Measurements from ENCODE around the gene PPARD. TPM values are rescaled to one million over a fixed set of nuclear protein-coding genes. Genes with fewer than 3 reads are reported as not detected.
"Not testable (repeated sequence)": the region's sequence is repeated elsewhere in the genome, so short reads cannot be mapped to it uniquely, and the experiment has no call there.

Gene PPARD
- total RNA-seq, 3 donors from 2014 or later: 15.4 to 17.4 (median 16.9) TPM

GRCh38 chr6:35372633-35373032, 30.3 kb downstream of the PPARD start:
- H3K4me1 Mint-ChIP-seq (ENCODE audit: low read depth): peaks cover 55% of the 10 kb centered on the region
- DNase-seq (no peak), ATAC-seq (no peak)
- H3K4me3 Mint-ChIP-seq: no peak overlapping the region
- no peaks in the 10 kb centered on the region for H3K27me3 Mint-ChIP-seq (ENCODE audit: low read depth)
- peaks cover 4% of the 10 kb centered on the region for H3K36me3 Mint-ChIP-seq (ENCODE audit: insufficient read depth)
- H3K9me3 Mint-ChIP-seq: no peaks in the 10 kb centered on the region

GRCh38 chr6:35376281-35376680, 33.9 kb downstream of the PPARD start:
- H3K27me3 Mint-ChIP-seq (ENCODE audit: low read depth): no peaks in the 10 kb centered on the region
- peaks cover 29% of the 10 kb centered on the region for H3K4me1 Mint-ChIP-seq (ENCODE audit: low read depth)
- ATAC-seq (no peak), DNase-seq (no peak)
- H3K36me3 Mint-ChIP-seq (ENCODE audit: insufficient read depth): peaks cover 9% of the 10 kb centered on the region
- no peak overlapping the region for H3K4me3 Mint-ChIP-seq
- no peaks in the 10 kb centered on the region for H3K9me3 Mint-ChIP-seq

GRCh38 chr6:35377002-35377401, 34.6 kb downstream of the PPARD start:
- Mint-ChIP-seq H3K27me3 (ENCODE audit: low read depth) (no peaks in the 10 kb centered on the region), H3K4me1 (ENCODE audit: low read depth) (peaks cover 25% of the 10 kb centered on the region), H3K36me3 (ENCODE audit: insufficient read depth) (peaks cover 13% of the 10 kb centered on the region), H3K9me3 (no peaks in the 10 kb centered on the region), H3K4me3 (no peak overlapping the region)
- no peak for DNase-seq
- no peak for ATAC-seq

GRCh38 chr6:35378261-35378660, 35.9 kb downstream of the PPARD start:
- ATAC-seq (no peak), DNase-seq (no peak)
- H3K36me3 Mint-ChIP-seq (ENCODE audit: insufficient read depth): peaks cover 19% of the 10 kb centered on the region
- H3K4me3 Mint-ChIP-seq: no peak overlapping the region
- H3K4me1 Mint-ChIP-seq (ENCODE audit: low read depth): peaks cover 23% of the 10 kb centered on the region
- H3K27me3 Mint-ChIP-seq (ENCODE audit: low read depth): no peaks in the 10 kb centered on the region
- H3K9me3 Mint-ChIP-seq: no peaks in the 10 kb centered on the region

GRCh38 chr6:35381132-35381531, 38.8 kb downstream of the PPARD start:
- H3K27me3 Mint-ChIP-seq (ENCODE audit: low read depth): no peaks in the 10 kb centered on the region
- no peak for ATAC-seq

GRCh38 chr6:35382015-35382414, 39.7 kb downstream of the PPARD start:
- H3K36me3 Mint-ChIP-seq (ENCODE audit: insufficient read depth): peaks cover 21% of the 10 kb centered on the region
- no peaks in the 10 kb centered on the region for H3K27me3 Mint-ChIP-seq (ENCODE audit: low read depth)
- H3K4me1 Mint-ChIP-seq (ENCODE audit: low read depth): peaks cover 15% of the 10 kb centered on the region
- H3K9me3 Mint-ChIP-seq: no peaks in the 10 kb centered on the region
- no peak for DNase-seq
- ATAC-seq: no peak
- H3K4me3 Mint-ChIP-seq: no peak overlapping the region

More at GRCh38 chr6:35381132-35381531, 38.8 kb downstream of the PPARD start:
- H3K4me3 Mint-ChIP-seq: no peak overlapping the region
- peaks cover 21% of the 10 kb centered on the region for H3K4me1 Mint-ChIP-seq (ENCODE audit: low read depth)
- peaks cover 18% of the 10 kb centered on the region for H3K36me3 Mint-ChIP-seq (ENCODE audit: insufficient read depth)
- H3K9me3 Mint-ChIP-seq: no peaks in the 10 kb centered on the region
- DNase-seq: no peak

- DNase-seq (no peak), ATAC-seq (no peak)
- Mint-ChIP-seq H3K4me1 (ENCODE audit: low read depth) (peaks cover 17% of the 10 kb centered on the region), H3K36me3 (ENCODE audit: insufficient read depth) (peaks cover 15% of the 10 kb centered on the region), H3K27me3 (ENCODE audit: low read depth) (no peaks in the 10 kb centered on the region), H3K9me3 (no peaks in the 10 kb centered on the region), H3K4me3 (no peak overlapping the region)
Measured at GRCh38 chr6:35385457-35386202, 43.3 kb downstream of the PPARD start.

- no peaks in the 10 kb centered on the region for H3K9me3 Mint-ChIP-seq
- H3K27me3 Mint-ChIP-seq (ENCODE audit: low read depth): no peaks in the 10 kb centered on the region
- ATAC-seq: no peak
- no peak for DNase-seq
- no peak overlapping the region for H3K4me3 Mint-ChIP-seq
- H3K4me1 Mint-ChIP-seq (ENCODE audit: low read depth): peaks cover 23% of the 10 kb centered on the region
- peaks cover 10% of the 10 kb centered on the region for H3K36me3 Mint-ChIP-seq (ENCODE audit: insufficient read depth)
Measured at GRCh38 chr6:35386989-35387388, 44.6 kb downstream of the PPARD start.

- peaks cover 31% of the 10 kb centered on the region for H3K4me1 Mint-ChIP-seq (ENCODE audit: low read depth)
- no peak overlapping the region for H3K4me3 Mint-ChIP-seq
- no peak for DNase-seq
- H3K27me3 Mint-ChIP-seq (ENCODE audit: low read depth): no peaks in the 10 kb centered on the region
- ATAC-seq: no peak
- peaks cover 6% of the 10 kb centered on the region for H3K36me3 Mint-ChIP-seq (ENCODE audit: insufficient read depth)
- no peaks in the 10 kb centered on the region for H3K9me3 Mint-ChIP-seq
Measured at GRCh38 chr6:35388030-35388429, 45.7 kb downstream of the PPARD start.

- Mint-ChIP-seq H3K9me3 (no peaks in the 10 kb centered on the region), H3K27me3 (ENCODE audit: low read depth) (no peaks in the 10 kb centered on the region), H3K36me3 (ENCODE audit: insufficient read depth) (peaks cover 4% of the 10 kb centered on the region), H3K4me3 (no peak overlapping the region), H3K4me1 (ENCODE audit: low read depth) (peaks cover 39% of the 10 kb centered on the region)
- no peak for ATAC-seq
- no peak for DNase-seq
Measured at GRCh38 chr6:35388772-35389352, 46.5 kb downstream of the PPARD start.

GRCh38 chr6:35389386-35389785, 47.0 kb downstream of the PPARD start:
- not testable (repeated sequence) for DNase-seq; H3K4me3 Mint-ChIP-seq; H3K36me3 Mint-ChIP-seq (ENCODE audit: insufficient read depth); H3K27me3 Mint-ChIP-seq (ENCODE audit: low read depth); H3K9me3 Mint-ChIP-seq; ATAC-seq
- H3K4me1 Mint-ChIP-seq (ENCODE audit: low read depth): peaks cover 44% of the 10 kb centered on the region

GRCh38 chr6:35391240-35391968, 49.0 kb downstream of the PPARD start:
- Mint-ChIP-seq H3K27me3 (ENCODE audit: low read depth) (no peaks in the 10 kb centered on the region), H3K36me3 (ENCODE audit: insufficient read depth) (peaks cover 1% of the 10 kb centered on the region), H3K4me1 (ENCODE audit: low read depth) (peaks cover 51% of the 10 kb centered on the region), H3K4me3 (no peak overlapping the region), H3K9me3 (no peaks in the 10 kb centered on the region)
- no peak for DNase-seq
- no peak for ATAC-seq

GRCh38 chr6:35392111-35392702, 49.8 kb downstream of the PPARD start:
- Mint-ChIP-seq H3K9me3 (no peaks in the 10 kb centered on the region), H3K36me3 (ENCODE audit: insufficient read depth) (no peaks in the 10 kb centered on the region), H3K27me3 (ENCODE audit: low read depth) (no peaks in the 10 kb centered on the region), H3K4me1 (ENCODE audit: low read depth) (peaks cover 51% of the 10 kb centered on the region), H3K4me3 (no peak overlapping the region)
- no peak for DNase-seq
- no peak for ATAC-seq

- Mint-ChIP-seq H3K4me3 (no peak overlapping the region), H3K36me3 (ENCODE audit: insufficient read depth) (peaks cover 1% of the 10 kb centered on the region), H3K9me3 (no peaks in the 10 kb centered on the region), H3K4me1 (ENCODE audit: low read depth) (peaks cover 49% of the 10 kb centered on the region), H3K27me3 (ENCODE audit: low read depth) (no peaks in the 10 kb centered on the region)
- DNase-seq (no peak), ATAC-seq (no peak)
Measured at GRCh38 chr6:35392773-35393672, 50.7 kb downstream of the PPARD start.
